ENCODE results near the gene CCNL1.
"Not testable (repeated sequence)": the region's sequence is repeated elsewhere in the genome, so short reads cannot be mapped to it uniquely, and the experiment has no call there.

CCNL1 gene

GRCh38 chr3:157167371-157168042 lies 7.6 kb upstream of the CCNL1 start:
- no peak for DNase-seq

GRCh38 chr3:157166561-157166960 lies 6.6 kb upstream of the CCNL1 start:
- DNase-seq = no peak

GRCh38 chr3:157166115-157166514 lies 6.2 kb upstream of the CCNL1 start:
- no peak for DNase-seq

GRCh38 chr3:157163217-157163953 lies 3.4 kb upstream of the CCNL1 start:
- no peak for DNase-seq

- not testable (repeated sequence) for DNase-seq
Measured at GRCh38 chr3:157162620-157163019, 2.7 kb upstream of the CCNL1 start.

GRCh38 chr3:157160658-157161424 lies 894 bp upstream of the CCNL1 start:
- peak; percentile 66 for DNase-seq

- DNase-seq = peak; percentile 89
Measured at GRCh38 chr3:157159037-157159761, 748 bp downstream of the CCNL1 start.

GRCh38 chr3:157157836-157158235 lies 2.1 kb downstream of the CCNL1 start:
- DNase-seq = no peak

- no peak for DNase-seq
Measured at GRCh38 chr3:157156837-157157635, 2.9 kb downstream of the CCNL1 start.

- no peak for DNase-seq
Measured at GRCh38 chr3:157155591-157155990, 4.4 kb downstream of the CCNL1 start.

GRCh38 chr3:157154563-157155330 lies 5.2 kb downstream of the CCNL1 start:
- DNase-seq = no peak

GRCh38 chr3:157152930-157153329 lies 7.0 kb downstream of the CCNL1 start:
- DNase-seq = no peak

- no peak for DNase-seq
Measured at GRCh38 chr3:157152438-157152837, 7.5 kb downstream of the CCNL1 start.

- no peak for DNase-seq
Measured at GRCh38 chr3:157151627-157152026, 8.3 kb downstream of the CCNL1 start.

GRCh38 chr3:157151151-157151550 lies 8.8 kb downstream of the CCNL1 start:
- no peak for DNase-seq

- DNase-seq = no peak
Measured at GRCh38 chr3:157149136-157149696, 10.7 kb downstream of the CCNL1 start.

- no peak for DNase-seq
Measured at GRCh38 chr3:157148196-157148889, 11.6 kb downstream of the CCNL1 start.

- no peak for DNase-seq
Measured at GRCh38 chr3:157147099-157147803, 12.7 kb downstream of the CCNL1 start.

- DNase-seq = no peak
Measured at GRCh38 chr3:157145606-157146322, 14.2 kb downstream of the CCNL1 start.
